ENCODE measurements around the gene ANKLE2.

GRCh38 chr12:132703641-132704040 lies 58.0 kb downstream of the ANKLE2 start:
- TF ChIP-seq EZH2phosphoT487 (IDR thresholded peaks at IDR 0.05; ENCODE audit: borderline replicate concordance, low read length): no peak
- TF ChIP-seq, protein P1, sequence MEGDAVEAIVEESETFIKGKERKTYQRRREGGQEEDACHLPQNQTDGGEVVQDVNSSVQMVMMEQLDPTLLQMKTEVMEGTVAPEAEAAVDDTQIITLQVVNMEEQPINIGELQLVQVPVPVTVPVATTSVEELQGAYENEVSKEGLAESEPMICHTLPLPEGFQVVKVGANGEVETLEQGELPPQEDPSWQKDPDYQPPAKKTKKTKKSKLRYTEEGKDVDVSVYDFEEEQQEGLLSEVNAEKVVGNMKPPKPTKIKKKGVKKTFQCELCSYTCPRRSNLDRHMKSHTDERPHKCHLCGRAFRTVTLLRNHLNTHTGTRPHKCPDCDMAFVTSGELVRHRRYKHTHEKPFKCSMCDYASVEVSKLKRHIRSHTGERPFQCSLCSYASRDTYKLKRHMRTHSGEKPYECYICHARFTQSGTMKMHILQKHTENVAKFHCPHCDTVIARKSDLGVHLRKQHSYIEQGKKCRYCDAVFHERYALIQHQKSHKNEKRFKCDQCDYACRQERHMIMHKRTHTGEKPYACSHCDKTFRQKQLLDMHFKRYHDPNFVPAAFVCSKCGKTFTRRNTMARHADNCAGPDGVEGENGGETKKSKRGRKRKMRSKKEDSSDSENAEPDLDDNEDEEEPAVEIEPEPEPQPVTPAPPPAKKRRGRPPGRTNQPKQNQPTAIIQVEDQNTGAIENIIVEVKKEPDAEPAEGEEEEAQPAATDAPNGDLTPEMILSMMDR (conservative IDR thresholded peaks at IDR 0.05; ENCODE audit: low read depth, low read length): no peak
- no peak for TF ChIP-seq EZH2 (IDR thresholded peaks at IDR 0.05; ENCODE audit: low read length, unreplicated experiment)

Measured in PC-3 (cell line).